ENCODE data around the gene PPA1.

GRCh38 chr10:70197235-70197945 lies 35.8 kb downstream of the PPA1 start:
- no peak for TF ChIP-seq EZH2 (IDR thresholded peaks at IDR 0.05)
- no peak for TF ChIP-seq POLR2AphosphoS5 (IDR thresholded peaks at IDR 0.05; ENCODE audit: borderline replicate concordance, low read depth, low read length)
- no peak for TF ChIP-seq FOXP2 (optimal IDR thresholded peaks at IDR 0.05; ENCODE audit: control extremely low read depth, extremely low read length, insufficient read depth)
